NCI-H146 (cell line): ENCODE results near the gene ZNF439.
"Not testable (repeated sequence)": the region's sequence is repeated elsewhere in the genome, so short reads cannot be mapped to it uniquely, and the experiment has no call there.

Experiments used
- DNase-seq: peaks from one replicate; lab custom pipeline; 2025; lab: John Stamatoyannopoulos, UW

Gene ZNF439

DNA sequence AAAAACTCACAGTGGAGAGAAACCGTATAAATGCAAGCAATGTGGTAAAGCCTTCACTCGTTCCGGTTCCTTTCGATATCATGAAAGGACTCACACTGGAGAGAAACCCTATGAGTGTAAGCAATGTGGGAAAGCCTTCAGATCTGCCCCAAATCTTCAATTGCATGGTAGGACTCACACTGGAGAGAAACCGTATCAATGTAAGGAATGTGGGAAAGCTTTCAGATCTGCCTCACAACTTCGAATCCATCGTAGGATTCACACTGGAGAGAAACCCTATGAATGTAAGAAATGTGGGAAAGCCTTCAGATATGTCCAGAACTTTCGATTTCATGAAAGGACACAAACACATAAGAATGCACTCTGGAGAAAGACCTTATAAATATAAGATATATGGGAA, 19.7 kb downstream of the ZNF439 start:
- no peak for DNase-seq

DNA sequence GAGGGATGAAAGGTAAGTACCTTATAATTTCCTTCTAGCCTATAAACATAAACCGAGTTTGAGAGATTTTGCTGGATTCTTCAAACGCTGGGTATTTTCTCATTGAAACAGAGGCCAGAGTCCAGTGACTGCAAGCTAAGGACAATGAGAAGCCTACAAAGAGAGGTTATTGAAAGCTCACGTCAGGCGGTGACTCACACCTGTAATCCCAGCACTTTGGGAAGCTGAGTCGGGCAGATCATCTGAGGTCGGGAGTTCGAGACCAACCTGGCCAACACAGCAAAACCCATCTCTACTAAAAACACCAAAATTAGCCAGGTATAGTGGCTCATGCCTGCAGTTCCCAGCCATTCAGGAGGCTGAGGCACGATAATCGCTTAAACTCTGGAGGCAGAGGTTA, 24.1 kb downstream of the ZNF439 start:
- DNase-seq, result no peak

DNA sequence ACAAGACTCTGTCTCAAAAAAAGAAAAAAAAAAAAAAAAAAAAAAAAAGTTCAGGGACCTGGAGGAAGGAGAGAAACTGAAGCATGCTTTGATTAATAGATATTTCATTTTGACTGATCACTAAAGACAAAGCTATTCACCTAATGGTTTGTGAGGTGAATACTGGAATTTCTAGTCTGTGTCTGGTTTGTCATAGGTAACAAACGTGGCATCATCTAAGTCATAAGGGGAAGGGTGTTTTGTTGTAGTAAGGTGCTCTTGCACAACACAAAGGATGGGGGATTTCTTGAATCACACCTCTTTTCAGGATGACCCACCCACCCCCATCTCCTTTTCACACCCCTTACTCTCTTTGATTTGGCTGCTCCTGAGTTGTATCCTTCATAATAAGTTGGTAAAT, 25.2 kb downstream of the ZNF439 start:
- no peak for DNase-seq

DNA sequence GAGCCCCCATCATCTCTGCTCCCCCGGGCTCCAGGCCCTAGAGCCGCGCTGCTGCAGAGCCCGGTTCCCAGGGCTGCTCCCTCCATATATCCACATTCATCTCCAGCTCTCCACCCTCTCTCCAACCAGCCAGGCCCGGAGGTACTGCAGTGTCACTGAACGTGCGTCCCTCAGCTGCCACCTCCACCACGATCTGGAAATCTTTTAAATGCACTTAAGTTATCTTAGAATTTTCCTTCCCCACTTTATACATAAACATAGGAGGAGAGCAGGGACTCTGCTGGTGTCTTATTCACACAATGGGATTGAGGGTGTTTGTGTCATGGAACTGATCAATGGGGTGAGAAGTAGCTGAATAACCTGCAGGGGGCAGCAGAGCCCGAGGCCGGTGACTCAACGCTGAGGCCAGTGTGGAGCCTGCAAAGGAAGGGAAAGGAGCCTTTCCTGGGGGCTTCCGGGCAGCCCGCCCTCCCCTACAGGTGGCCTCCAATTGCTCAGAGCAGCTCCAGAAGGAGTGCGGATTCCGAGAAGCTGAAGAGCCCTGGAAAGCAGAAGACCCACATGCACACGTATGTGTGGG, 31.3 kb downstream of the ZNF439 start:
- peak; percentile 47 for DNase-seq

DNA sequence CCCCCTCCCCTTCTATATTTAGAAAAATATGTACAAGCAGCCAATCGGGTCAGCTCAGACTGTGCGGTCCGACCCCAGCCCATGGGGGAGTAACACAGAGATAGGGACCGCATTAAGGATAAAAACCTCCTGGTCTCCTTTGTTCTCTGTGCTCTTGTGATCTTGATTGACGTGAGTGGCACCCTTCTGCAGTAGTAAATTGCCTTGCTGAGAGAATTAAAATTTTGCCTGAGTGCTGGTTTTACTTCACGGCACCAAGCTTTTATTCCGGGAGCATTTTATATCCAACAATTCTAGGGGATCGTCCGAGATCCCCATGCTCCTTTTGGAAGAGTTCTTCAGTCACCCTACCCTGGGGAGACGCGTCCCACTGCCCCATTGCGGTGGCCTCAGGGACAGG, 32.1 kb downstream of the ZNF439 start:
- no peak for DNase-seq

DNA sequence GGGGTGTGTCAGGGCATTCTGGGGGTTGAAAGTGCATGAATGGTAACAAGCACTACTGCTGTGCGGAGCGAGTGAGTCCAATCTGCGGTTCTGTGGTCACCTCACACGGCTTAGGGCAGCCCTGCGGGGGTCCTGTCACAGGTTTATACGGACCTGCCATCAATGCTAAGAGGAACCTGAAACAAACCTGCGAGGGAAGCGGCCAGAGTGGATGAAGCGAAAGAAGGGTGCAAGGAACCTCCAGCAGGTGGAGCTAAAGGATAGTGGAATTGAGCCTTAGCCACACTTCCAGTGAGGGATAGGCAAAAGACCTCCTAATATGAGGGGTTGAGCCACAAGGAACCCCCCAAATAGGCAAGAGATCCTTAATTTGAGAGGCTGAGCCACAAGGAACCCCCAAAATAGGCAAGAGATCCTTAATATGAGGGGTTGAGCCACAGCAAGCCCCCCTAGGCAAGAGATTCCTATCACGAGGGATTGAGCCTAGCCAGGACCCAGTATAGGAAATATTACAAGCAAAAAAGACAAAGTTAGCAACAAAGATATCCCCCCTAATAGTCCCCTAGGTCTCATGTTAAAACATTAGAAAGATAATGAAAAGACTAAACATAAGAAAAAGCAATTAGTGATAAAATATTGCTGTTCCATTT, 32.8 kb downstream of the ZNF439 start:
- DNase-seq, result peak; percentile 70

DNA sequence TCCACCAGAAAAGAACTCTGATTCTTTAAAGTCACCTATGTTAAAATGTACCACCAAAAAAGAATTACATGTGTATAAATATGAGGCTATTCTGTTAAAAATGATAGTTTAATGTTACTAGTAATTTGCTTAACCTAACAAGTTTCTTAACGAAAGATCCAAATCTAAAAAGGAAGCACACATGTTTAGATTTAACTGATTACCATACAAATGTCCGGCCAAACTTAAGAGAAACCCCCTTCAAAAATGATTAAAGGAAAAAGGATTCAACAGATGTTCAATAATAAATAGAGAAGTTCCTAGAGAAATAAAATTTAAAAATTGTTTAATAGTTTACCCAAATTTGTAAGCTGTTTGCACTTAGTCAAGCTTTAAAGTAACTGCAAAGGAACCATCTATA, 34.1 kb downstream of the ZNF439 start:
- no peak for DNase-seq

DNA sequence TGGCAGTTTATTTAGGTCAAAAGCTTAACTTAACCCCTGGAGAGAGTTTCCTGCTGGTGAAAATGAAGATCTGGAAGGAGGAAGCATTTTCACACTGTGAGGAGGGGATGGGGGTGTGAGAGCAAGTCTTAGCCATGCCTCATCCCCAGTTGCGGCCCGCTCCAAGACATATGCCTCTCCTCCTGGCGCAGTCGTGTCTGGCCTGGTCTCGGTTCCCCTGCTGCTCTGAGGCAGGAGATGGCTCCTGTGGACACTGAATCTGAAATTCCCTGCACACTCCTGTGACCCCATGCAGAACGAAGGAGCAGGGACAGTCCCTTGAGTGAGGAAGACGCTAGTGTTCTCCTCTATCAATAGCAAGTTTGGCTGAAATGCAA, 38.7 kb downstream of the ZNF439 start:
- DNase-seq, result no peak

DNA sequence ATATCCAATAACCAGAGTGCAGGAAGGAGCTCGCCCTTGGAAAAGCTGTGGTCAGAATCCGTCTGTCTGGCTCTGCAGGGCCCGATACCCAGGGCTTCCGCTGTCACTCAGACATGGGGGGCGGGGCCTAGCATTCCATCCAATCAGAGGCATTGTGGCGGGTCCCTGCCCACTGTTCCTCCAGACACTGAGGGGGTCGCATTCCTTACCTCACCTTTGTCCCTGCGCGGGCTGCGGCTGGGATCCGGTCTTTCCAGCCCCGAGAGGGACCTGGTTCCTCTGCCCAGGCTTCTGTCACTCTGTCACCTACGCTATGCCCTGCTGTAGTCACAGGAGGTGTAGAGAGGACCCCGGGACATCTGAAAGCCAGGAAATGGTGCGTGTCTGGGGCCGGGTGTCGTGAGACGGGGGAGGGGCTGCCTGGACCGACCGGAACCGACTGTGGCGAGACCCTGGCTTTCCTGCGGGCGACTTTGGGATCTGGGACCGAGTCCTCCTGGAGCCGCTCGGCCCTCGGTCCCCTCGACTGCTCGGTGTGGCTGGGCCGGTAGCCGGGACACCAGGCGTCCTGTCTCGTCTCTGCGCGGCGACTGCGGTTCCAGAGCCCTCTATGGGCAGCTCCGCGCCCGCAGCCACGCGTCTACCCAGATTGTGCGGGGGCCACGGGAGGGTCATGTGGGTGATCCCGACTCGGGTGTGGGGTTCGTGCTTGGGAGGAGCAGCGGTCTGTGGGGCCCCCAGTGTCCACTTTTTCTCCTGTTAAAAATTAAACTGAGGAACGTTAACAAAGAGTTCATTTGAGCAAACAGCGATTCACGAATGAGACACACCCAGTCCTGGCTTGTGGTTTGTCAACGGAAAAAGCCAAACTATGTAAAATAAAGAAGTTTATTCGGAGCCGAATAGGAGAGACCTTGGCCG, 39.3 kb downstream of the ZNF439 start, which contains the start of gene ZNF69:
Gene ZNF69 (plus strand): TSS at position 172 of the 921 bp plus-strand sequence. CDS start 142 bp downstream, at position 314.
- DNase-seq, result peak; percentile 93

DNA sequence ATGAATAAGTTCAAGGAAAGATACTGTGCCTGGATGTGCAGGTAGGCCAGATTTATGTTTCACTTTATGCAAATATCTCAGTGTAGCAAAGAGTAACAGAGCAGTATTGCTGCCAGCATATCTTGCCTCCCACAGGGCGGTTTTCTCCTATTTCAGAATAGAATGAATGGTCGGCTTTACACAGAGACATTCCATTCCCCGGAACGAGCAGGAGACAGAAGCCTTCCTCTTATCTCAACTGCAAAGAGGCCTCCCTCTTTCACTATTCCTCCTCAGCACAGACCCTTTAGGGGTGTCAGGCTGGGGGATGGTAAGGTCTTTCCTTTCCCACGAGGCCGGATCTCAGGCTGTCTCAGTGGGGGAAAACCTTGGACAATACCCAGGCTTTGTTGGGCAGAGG, 41.4 kb downstream of the ZNF439 start:
- DNase-seq, result not testable (repeated sequence)

DNA sequence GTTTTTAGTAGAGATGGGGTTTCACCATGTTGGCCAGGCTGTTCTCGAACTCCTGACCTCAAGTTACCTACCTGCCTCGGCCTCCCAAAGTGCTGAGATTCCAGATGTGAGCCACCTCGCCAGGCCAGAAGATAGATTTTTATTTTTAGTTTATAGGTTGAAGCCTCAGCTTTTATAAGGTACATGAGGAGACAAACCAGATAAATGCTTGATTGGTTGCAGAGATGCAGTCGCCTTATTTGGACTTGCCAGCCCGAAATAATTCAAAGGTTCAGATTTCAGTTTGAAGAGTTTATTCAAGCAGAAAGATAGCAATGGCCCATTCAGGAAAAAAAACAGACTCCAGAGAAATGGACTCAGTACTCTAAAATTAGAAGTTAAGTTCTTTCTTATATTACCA, 42.1 kb downstream of the ZNF439 start:
- DNase-seq, result no peak

DNA sequence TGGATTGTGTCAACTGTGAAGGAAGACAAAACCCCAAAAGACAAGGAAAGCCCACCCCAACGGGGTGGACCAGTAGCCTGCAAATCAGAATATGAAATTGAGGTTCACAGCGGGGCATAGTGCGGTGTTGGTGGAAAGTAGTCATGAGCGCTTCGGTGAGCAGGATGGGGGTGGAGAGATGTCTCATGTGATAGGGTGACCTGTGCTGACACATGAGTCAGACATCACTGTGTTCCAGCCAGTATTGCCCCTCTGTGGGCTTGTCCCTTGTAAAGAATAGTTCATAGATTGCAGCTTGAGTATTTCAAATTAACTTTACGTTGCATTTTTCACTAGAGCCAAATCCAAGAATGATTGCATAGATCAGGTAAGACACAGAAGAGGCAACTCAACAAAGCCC, 46.3 kb downstream of the ZNF439 start:
- no peak for DNase-seq

DNA sequence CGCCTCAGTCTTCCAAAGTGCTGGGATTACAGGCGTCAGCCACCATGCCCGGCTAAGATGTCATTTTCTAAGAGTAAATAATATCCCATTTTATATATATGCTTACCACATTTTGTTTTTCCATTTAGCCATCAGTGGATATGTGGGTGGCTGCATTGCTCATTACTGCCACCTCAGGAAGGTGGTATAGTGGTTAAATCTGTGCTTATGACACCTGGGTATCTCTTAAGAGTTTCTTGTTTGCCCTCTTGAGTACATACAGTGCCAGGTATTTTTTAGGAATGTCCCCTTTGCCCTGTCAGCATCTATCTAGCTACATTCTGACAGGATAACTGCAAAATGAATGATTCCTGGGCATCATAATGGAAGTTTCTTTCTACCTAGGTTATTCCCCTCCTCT, 53.7 kb downstream of the ZNF439 start:
- no peak for DNase-seq

DNA sequence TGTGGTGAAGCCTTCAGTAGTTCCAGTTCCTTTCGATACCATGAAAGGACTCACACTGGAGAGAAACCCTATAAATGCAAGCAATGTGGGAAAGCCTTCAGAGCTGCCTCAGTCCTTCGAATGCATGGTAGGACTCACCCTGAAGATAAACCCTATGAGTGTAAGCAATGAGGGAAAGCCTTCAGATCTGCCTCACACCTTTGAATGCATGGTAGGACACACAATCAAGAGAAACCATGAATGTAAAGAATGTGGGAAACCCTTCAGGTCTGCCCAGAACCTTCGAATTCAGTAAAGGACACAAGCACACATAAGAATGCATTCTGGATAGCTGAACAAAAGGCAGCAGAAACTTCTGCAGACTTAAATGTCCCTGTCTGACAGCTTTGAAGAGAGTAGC, 57.4 kb downstream of the ZNF439 start:
- no peak for DNase-seq

DNA sequence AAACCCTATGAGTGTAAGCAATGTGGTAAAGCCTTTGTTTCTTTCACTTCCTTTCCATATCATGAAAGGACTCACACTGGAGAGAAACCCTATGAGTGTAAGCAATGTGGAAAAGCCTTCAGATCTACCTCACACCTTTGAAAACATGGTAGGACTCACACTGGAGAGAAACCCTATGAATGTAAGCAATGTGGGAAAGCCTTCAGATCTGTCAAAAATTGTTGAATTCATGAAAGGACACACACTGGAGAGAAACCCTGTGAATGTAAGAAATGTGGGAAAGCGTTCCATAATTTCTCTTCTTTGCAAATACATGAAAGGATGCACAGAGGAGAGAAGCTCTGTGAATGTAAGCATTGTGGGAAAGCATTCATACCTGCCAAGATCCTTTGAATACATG, 63.4 kb downstream of the ZNF439 start:
- not testable (repeated sequence) for DNase-seq

DNA sequence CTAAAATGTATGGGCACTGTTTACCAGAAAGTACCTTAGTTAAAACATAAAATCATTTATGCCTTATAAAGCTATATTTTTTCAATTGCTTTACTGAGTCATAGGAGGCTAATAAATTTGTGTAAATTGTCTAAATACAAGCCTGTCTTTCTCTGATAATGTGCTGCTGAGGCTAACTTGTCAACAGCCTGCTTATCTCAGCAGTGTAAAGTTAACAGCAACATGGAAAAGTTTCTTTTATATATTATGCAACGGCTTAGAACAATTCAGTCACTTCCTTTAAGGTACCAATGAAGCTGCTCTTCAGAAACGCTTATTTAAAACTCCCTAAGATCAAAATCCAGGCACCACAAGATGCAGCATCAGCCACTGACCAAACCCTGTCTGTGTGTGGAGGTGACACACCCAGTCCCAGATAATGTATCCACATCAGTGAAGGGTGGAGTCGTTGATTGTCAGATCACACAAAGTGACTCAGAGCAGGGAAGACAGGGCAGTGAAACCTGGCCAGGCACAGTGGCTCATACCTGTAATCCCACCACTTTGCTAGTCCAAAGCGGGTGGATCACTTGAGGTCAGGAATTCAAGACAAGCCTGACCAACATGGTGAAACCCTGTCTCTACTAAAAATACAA, 66.0 kb downstream of the ZNF439 start:
- DNase-seq, result not testable (repeated sequence)
